Stimulated activated CD8-positive, alpha-beta memory T cell treated with anti-CD3 and anti-CD28 coated beads, Interleukin-2, amount 100 ng/mL, for 48 hours (primary cell): ENCODE measurements around the gene BTBD9.

Experiments
- DNase-seq, 2 donors: peaks; one replicate each; pipeline ENCODE4 v3.0.0-alpha.2; 2020; ENCODE audit warnings: low read depth in 2 of 2

Gene BTBD9

DNA sequence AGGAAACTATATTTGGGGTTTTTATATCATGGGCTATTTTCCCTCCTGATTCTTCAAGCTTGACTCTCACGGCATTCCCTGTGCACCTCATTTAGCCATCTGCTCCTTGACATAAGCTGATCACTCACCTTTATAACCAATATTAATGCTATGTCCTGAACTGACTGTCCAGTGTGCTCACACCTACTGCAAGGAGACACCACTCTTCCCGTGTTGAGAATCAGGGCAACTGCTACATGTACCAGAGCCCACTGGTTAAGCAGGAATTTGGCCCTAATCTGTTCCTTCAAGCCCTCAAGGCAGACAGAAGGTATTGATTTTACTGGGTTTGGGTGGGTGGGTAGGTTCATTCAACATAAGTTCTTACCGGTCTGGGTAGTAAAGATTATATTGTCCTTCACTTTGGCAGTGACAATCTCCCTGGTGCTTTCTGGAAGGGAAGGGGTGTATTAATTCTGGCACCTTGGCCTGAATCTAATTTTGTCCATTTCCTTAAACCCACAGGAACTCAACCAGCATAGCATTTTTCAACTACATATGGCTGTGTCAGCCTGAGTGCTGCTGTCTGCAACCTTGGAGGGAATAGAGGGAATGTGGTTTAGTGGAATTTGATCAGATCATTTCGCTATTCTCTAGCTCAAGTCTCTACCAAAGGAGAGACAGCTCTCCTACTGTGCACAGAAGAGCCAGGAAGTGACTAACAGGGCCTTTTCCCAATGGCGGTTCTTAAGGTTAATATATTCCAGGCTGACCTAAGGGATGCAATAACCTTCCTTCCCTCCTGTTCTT, 293.2 kb downstream of the BTBD9 start:
- DNase-seq, result no peak

DNA sequence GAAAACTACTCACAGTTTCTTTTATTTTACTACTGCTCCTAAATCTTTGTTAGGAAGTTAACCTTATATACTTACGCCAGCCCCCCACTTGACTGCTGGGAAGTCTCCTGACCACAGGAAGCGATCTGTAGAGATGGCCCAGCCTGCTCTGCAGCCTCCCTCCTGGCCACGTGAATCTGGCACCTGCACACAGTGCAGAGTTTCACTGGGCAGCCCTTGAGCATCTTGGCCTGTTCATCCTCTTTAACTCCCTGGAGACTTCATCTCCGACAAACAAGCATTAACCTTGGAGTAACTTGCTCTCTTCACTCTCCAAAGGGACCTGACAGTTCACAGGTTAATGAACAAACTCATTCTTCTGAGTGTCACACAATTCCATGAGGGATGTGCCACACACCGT, 294.1 kb downstream of the BTBD9 start:
- no peak for DNase-seq

DNA sequence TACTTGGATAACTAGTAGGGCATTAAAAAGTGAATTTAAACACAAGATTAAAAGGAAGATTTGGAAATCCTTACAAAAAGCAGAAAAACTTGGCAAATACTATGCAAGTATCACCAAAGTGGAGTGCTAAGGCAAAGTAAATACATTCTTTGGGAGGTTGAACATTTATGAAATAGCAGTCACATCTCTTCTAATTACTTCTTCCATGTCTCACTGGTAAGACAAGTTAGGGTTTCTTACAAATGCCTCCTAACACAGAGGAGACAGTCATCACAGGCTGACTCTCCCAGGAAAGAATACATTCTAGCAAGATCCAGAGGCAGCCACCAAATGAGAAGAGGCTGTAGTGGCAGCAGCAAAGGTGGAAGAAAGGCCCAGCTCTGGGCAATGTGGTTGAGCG, 298.2 kb downstream of the BTBD9 start:
- no peak for DNase-seq

DNA sequence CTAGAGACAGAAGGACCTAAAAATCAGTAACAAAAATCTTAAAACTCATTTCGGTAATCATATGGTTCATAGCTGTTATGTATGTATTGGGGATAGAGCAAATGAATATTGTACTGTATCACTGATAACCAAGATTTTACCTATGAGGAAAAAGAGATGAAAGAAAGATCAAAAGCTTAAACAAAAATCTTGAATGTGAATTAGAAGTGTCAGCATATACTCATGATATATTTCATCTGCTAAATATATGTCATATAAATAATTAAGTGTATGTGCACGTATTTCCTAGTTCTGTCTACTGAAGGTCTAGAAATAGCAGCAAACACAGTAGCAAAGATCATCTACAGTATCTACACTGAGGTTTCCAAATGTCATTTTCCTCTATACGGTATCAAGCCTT, 299.8 kb downstream of the BTBD9 start:
- no peak for DNase-seq

DNA sequence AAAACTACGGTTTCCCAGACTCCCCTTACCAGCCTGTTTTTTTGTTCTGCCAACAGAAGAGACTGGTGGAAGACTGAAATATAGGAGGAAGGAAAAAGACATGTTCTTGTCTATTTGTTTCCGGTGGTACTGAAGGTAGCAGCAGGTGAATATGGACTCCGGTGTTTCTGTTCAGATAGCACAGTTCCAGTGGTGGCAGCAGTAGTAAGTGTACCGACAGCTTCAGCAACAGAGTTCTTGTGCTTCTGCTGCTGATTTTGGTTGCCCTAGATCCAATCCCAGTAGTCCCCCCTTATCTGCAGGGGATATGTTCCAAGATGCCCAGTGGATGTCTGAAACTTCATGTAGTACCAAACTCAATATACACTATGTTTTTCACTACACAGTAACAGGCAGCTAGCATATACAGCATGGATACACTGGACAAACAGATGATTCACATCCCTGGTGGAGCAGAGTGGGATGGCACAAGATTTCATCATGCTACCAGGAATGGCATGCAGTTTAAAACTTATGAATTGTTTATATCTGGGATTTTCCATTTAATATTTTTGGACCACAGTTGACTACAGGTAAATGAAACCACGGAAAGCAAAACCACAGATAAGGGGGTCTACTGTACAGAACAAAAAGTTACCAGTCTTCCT, 301.8 kb downstream of the BTBD9 start:
- DNase-seq, result no peak

DNA sequence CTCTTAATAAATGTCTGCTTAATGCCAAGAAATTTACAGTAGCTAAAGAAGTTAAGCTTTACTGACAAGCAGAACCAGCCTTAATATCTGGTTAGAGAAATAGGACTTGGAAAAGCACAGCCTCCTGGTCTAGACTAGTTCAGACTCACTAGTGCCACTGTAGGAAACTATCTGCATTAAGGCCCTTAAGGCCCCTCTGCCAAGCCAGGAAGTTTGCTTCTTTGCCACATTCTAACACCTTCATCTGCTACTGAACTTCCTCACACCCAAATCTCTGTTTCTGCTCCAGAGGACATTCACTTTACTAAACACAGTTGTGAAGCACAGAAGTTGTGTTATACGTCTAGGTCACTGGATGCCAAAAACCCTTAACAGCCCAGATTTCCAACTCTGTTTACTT, 302.8 kb downstream of the BTBD9 start:
- no peak for DNase-seq

DNA sequence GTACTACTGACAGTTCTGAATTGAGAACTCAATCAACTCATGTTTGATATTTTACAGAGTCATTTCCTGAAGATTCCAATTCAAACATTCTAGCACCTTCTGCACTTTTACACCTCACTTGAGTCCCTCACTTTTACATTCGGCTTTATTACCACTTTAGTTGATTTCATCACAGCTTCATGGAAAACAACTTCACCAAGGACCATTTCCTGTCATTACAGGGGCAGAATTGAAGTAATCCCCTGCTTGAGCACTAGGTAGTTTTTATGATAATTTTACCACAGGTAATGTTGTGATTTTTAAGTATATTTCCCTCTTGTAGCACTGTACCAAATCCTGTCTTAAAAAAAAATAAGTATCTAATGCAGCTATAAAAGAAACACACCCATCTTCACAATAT, 312.9 kb downstream of the BTBD9 start:
- DNase-seq, result no peak

DNA sequence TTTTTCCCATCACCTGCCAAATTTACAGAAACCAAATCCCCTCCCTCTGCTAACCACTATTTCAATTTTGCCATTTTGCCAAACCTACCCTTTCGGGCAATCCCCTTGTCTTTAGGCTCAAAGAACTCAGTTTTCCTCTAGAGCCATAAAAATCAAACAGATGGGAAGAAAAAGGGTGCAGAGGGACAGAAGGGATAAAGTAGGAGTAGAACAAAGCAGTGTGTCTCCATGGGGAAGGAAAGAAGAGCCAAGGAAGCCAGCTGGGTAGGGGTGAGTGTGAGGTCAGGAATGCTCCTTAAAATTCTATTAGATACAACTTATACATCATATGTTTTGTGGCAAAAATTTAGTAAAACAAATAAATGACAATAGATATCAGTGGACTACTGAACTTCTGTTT, 316.5 kb downstream of the BTBD9 start:
- no peak for DNase-seq

DNA sequence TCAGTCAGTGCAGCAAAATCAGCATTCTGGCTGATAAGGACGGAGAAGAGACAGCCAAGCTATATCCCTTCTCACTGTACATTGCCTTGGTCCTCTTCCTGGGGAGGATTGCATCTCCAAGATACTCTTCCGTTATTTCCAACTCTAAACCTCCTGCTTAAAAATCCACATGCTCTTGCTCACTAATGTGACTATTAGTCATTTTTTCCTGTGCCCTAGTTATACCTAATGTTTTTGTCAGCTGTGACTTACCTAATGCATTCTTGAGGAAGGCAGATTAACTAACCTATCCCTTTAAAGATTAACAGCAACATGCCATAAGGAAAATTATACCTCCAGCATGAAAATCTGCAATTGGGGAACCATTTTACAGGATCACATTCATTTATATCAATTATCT, 317.6 kb downstream of the BTBD9 start:
- no peak for DNase-seq

DNA sequence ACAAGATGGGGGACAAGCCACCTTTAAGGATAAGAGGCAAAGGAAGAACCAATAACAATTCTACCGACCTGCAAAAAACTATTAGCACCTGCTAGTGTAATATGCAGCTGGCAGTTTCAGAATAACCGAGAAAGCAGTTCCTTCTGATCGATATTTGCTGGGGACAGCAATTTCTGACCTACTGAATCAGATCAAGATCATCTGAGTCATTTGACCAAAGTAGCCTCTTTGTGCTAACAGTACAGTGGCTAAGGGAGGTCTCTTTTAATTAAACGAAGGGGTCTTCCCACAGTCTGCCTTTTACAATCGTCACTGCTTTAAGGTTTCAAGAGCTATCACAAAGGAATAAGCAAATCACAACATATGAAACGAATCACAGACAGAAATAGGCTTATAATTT, 318.9 kb downstream of the BTBD9 start:
- no peak for DNase-seq

DNA sequence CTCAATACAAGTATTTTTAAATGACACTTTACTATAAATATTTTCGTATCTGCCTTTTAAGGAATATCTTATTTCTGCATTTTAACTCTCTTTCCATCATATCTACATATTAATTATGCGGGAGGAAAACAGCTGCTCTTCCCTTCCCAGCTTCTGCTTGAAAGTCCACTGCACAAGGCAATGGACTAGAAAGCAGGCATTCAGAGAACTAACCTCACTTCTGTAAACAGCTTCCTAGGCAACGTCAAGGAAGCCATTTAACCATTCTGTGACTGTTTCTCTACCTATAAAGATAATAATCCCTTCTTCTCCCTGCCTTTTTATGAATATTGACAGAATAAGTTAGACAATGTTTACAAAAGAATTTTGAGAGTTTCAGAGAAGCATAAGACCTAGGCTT, 319.4 kb downstream of the BTBD9 start:
- no peak for DNase-seq

DNA sequence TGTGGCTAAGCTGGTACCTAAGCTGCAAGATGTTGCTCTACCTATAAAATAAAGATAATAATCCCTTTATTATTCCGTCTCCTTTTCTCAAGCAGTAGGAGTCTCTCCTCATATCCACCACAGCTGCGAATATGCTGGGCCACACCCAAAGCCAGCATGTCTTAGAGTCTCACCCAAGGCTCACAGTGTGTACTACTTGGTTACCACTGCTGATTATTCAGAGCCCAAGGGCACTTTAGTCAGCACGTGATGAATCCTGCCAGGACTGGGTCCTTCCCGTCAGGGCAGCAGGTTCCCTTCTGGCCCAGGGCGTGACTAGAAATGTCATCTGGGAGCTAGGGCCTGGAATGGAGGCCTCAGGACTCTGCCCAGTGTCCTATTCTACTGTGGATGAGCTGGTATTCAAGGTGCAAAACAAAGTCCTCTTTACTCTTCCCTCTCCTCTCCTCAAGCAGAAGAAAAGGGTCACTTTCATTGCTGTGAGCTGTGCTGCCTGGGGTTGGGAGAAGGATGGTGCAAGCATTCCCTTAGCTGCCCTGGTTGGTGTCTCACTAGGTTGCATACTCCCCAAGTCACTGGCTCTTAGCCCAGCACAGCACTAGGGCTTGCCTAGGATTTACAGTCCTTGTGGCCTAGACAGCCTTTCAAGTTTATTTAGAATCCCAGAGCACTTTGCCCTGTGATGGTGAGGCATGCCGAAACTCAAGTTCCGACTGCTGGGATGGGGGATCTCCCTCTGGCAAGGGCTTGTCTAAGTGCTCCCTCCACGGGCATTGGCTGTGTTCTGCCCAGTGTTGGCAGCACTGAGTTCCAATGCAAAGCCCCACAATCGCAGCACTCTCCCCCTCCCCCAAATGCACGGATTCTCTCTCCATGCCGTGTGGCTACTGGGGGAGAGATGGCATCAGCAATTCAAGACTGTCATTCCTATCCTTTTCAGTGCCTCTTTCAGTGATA, 320.2 kb downstream of the BTBD9 start:
- DNase-seq, result no peak

DNA sequence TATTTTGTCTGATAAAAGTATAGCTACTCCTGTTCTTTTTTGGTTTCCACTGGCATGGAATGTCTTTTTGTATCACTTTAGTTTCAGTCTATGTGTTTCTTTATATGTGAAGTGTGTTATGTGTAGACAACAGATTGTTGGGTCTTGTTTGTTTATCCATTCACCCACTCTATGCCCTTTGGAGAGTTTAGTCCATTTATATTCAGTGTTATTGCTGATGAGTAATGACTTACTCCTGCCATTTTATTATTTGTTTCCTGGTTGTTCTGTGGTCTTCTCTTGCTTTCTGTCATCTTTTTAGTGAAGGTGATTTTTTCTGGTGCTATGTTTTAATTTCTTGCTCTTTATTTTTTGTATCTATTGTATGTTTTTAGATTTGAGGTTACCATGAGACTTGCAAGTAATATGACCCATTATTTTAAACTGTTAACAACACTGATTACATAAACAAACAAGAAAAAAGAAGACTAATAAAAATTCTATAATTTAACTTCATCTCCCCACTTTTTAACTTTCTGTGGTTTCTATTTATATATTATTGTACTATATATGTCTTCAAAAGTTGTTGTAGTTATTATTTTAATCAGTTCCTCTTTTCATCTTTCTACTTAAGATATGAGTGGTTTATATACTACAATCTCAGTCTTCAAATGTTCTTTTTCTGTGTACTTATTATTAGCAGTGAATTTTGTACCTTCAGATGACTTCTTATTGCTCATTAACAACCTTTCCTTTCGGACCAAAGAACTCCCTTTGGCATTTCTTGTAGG, 323.4 kb downstream of the BTBD9 start:
- DNase-seq, result no peak

DNA sequence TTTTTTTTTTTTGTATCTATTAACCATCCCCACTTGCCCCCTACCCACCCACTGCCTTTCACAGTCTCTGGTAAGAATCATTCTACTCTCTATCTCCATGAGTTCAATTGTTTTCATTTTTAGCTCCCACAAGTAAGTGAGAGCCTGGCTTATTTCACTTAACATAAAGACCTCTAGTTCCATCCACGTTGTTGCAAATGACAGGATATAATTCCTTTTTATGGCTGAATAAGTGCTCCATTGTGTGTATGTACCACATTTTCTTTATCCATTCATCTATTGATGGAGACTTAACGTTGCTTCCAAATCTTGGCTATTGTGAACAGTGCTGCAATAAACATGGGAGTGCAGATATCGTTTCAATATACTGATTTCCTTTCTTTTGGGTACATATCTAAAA, 328.5 kb downstream of the BTBD9 start:
- DNase-seq, result no peak

DNA sequence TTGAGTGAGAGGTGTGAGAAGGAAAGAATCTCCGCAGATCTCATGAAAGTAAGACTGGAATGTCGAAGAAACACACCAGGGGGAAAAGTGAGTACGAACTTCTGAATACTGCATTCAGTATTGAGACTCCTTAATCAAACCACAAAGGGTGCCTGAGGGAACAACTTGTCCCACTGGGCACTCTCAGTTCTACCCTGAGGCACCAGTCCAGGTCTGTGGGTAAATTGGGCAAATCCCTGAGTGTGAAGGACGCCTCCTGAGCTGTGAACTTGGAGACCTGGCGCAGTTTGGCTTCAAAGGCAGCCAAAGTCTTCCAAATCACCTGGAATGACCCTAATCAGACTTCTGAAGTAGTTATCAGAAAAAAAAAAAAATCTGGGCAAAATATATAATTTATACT, 329.7 kb downstream of the BTBD9 start:
- DNase-seq, result no peak

DNA sequence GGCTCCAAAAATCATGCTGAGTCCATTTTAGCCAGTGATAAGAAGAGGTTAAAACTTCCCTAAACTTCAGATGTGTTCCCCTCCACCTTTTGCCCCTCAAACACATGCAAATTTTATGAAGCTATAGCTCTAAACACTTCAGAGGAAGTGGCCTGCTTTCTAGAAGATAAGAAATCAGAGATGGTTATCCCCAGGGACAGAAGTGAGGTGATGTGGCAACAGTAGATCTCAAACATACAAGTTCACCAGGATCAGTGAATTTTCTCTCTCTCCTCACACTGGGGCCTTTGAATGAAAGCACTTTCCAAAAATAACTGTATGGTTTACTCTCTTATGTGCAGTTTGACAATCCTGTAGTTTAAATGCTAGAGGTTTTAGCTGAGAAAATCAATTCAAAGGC, 332.0 kb downstream of the BTBD9 start:
- DNase-seq, result no peak

DNA sequence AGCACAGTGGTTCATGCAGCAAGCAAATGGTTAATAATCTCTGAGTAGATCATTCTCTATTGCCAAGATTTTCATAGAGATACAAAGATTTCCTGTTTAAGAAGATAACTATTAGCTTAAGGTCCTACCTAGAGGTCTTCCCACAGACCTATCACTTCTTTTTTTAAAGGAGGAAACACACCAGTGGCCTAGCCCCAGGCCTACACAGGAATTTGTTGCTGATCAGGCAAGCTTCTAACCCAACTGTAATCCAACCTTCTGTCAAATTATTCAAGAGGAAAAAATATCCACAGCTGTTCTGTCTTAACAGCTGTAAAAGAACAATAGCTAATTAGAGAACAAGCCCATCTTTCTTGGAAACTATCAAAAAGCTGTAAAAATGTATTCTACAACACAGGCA, 332.8 kb downstream of the BTBD9 start:
- DNase-seq, result no peak

DNA sequence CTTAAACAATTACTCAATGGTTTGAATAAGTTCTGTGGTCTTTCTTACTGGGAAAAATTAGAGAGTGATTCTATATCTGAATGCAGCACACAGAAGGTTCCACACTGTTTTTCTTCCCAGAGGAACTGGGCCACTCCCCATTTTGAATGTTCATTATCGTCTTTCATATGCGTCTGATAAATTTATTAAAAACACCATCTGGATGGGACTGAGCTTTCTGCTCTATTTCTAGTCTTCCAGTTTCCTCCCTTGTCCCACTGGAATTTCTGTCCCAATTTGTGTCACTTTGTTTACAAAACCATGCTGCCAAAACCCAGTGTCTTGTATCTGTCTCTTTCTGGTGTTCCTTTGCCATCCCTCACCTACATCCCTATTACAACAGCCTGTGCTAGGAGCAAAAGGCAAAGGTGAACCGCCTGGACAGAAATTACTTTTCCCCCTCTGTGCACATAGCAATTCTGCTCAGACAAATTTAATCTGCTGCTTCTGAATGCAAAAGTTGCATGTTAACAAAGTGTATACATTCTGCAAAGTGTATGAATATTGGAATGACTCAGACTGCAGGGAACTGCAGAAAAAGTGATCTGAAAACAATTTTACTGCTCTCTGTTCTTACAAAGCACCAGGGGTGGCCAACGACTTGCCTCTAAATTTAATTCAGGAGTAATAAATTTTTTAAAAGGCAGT, 333.6 kb downstream of the BTBD9 start:
- no peak for DNase-seq

DNA sequence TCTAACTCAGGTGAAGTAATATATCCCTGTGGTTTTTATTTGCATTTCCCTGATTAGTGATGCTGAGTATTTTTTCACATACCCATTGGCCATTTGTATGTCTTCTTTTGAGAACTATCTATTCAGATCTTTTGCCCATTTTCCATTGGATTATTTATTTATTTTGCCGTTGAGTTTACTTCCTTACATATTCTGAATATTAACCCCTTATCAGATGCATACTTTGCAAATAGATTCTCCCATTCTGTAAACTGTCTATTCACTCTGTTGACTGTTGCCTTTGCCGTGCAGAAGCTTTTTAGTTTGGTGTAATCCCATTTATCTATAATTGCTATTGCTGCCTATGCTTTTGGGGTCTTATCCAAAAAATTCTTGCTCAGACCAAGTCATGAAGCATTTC, 336.9 kb downstream of the BTBD9 start:
- no peak for DNase-seq

DNA sequence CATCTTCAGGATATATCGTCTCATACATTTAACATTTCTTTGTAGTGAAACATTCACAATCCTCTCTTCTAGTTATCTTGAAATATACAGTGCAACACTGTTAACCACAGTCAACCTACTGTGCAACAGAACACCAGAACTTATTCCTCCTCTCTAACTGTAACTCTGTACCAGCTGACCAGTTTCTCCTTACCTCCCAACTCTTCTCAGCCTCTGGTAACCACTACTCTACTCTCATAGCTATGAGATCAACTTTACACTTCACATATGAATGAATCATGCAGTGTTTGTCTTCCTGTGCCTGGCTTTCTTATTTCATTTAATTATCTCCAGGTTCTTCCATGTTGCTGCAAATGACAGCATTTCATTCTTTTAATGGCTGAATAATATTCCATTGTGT, 337.6 kb downstream of the BTBD9 start:
- no peak for DNase-seq

DNA sequence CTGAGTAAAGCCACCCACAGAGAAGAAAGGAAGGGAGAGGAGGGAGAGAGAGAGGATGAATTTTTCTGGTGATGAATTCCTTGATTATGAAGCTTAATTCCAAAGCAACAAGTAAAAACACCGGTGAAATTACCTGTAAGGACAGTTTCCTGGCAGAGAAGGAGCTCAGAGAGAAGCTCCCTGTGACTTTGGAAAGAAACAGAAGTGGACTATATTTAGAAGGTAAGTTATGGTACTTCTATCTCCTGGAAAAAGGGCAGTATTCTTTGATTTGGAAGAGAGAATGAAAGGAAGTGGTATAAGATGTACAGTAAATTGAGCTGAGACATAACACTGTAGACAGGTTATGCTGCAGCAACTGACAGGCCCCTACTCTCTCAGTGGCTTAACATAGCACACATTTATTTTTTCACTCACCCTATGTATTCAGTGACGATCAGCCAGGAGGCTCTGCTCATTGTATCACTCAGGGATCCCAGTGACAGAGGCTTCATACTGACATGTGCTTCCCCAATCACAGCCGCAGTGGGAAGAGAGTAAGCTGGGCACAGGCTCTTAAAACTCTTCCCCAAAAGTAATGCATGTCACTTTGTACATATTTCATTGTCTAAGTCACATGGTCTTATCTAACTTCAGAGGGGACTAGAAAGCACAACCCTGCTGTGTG, 349.5 kb downstream of the BTBD9 start:
- DNase-seq, result no peak
